HepG2 (cell line): ENCODE results near the gene TXNRD1. TPM values are rescaled to one million over a fixed set of nuclear protein-coding genes. Genes with fewer than 3 reads are reported as not detected.

ENCODE experiments used
- ATAC-seq: fragments of 200-7000 bp; cut with Tn5 transposase; 3 replicates; pipeline ENCODE4 v1.9.1; 2020; ENCODE audit warnings: mild to moderate bottlenecking, moderate library complexity
- BruUV-seq: library from RNA; stranded (reverse); fragments of 400-500 nt; replicated peaks from 2 replicates; lab custom pipeline; 2021; lab: Mats Ljungman, UMichigan
- CTCF ChIA-PET: fragments of 300-600 bp; formaldehyde crosslinking; extraction: SDS; loops from one replicate; lab custom pipeline; 2021; ENCODE audit warnings: low total read pairs, inconsistent platforms, low intra/inter-chr PET ratio; lab: Yijun Ruan, JAX
- POLR2A ChIA-PET: fragments of 350-600 bp; sonication (Branson Sonifier 250); formaldehyde crosslinking; loops from one replicate; lab custom pipeline; 2020; ENCODE audit warnings: antibody characterized with exemption, inconsistent platforms; lab: Yijun Ruan, JAX
- DNase-seq: peaks from one replicate; pipeline ENCODE4 v3.0.0-alpha.2; 2015; ENCODE audit warnings: low spot score
- FAIRE-seq: peaks from 3 replicates; lab custom pipeline; 2011; peaks lifted over from hg19 to GRCh38; lab: Jason Lieb, UNC
- H2AFZ ChIP-seq: one replicate; pipeline ENCODE4 v1.6.1; 2011; ENCODE audit warnings: low read length, inconsistent platforms
- H3K27ac ChIP-seq: fragments of 300-600 bp; 3 replicates; pipeline ENCODE4 v1.8.0; 2011; ENCODE audit warnings: mixed run types, mild to moderate bottlenecking, mixed read lengths, low read length, inconsistent platforms; ENCODE audit not compliant: insufficient read depth; ENCODE audit errors: extremely low read length
- H3K27me3 ChIP-seq, 2 experiments: fragments of 200-600 bp in 1 of 2; 2 replicates in 1 of 2; 3 replicates in 1 of 2; pipeline versions ENCODE4 v1.6.0 to v1.8.0; 2011; ENCODE audit warnings: low read length in 2 of 2, mild to moderate bottlenecking in 2 of 2, moderate library complexity in 2 of 2, inconsistent platforms in 1 of 2; ENCODE audit not compliant: insufficient read depth in 2 of 2, control insufficient read depth in 1 of 2
- H3K36me3 ChIP-seq, 2 experiments: fragments of 200-600 bp in 1 of 2; replicated peaks in 1 of 2; 2 replicates in 1 of 2; 3 replicates in 1 of 2; pipeline versions ENCODE4 v1.5.1 to v1.8.0; 2011; ENCODE audit warnings: low read length in 2 of 2, inconsistent platforms in 1 of 2; ENCODE audit not compliant: insufficient read depth in 2 of 2, control insufficient read depth in 1 of 2
- H3K4me1 ChIP-seq: 2 replicates; pipeline ENCODE4 v1.5.1; 2012; ENCODE audit warnings: low read length, inconsistent platforms; ENCODE audit not compliant: insufficient read depth
- H3K4me2 ChIP-seq: 2 replicates; pipeline ENCODE4 v1.6.0; 2011; ENCODE audit warnings: low read depth, low read length, inconsistent platforms
- H3K4me3 ChIP-seq, 3 experiments: fragments of 200-600 bp in 1 of 3; sonication (generic), shearing (Covaris generic) in 1 of 3; replicated peaks in 1 of 3; 2 replicates each; pipeline ENCODE4 v1.5.1; 2011 to 2016; ENCODE audit warnings: low read length in 3 of 3, inconsistent platforms in 2 of 3, low read depth in 2 of 3, mild to moderate bottlenecking in 2 of 3, control low read depth in 1 of 3, mixed read lengths in 1 of 3; ENCODE audit not compliant: insufficient read depth in 1 of 3
- H3K79me2 ChIP-seq: one replicate; pipeline ENCODE4 v1.6.1; 2011; ENCODE audit warnings: low read length, inconsistent platforms; ENCODE audit not compliant: insufficient read depth
- H3K9ac ChIP-seq: 2 replicates; pipeline ENCODE4 v1.6.0; 2011; ENCODE audit warnings: mild to moderate bottlenecking, low read depth, low read length, inconsistent platforms; ENCODE audit not compliant: insufficient read depth
- H3K9me3 ChIP-seq: 2 replicates; pipeline ENCODE4 v1.5.1; 2012; ENCODE audit warnings: mild to moderate bottlenecking, low read length
- H4K20me1 ChIP-seq: 2 replicates; pipeline ENCODE4 v1.6.0; 2011; ENCODE audit warnings: inconsistent platforms, mild to moderate bottlenecking, low read length, moderate library complexity; ENCODE audit not compliant: insufficient read depth
- AFF4 ChIP-seq: sonication (generic); formaldehyde crosslinking; IDR thresholded peaks from 2 replicates; pipeline ENCODE4 v1.4.0; 2020; ENCODE audit warnings: missing genetic modification reagents
- NFYC ChIP-seq: IDR thresholded peaks from 2 replicates; pipeline ENCODE4 v1.6.1; 2016; ENCODE audit warnings: missing genetic modification reagents, missing compliant biosample characterization
- REXO4 ChIP-seq: sonication (generic); formaldehyde crosslinking; IDR thresholded peaks from 2 replicates; pipeline ENCODE4 v1.8.0; 2022; ENCODE audit warnings: missing genetic modification reagents, mild to moderate bottlenecking, borderline replicate concordance
- SNAPC4 ChIP-seq: sonication (generic); formaldehyde crosslinking; IDR thresholded peaks from 2 replicates; pipeline ENCODE4 v1.4.0; 2020; ENCODE audit warnings: mild to moderate bottlenecking, missing genetic modification reagents
- ZNF282 ChIP-seq: fragments of 450-650 bp; IDR thresholded peaks from 2 replicates; pipeline ENCODE4 v1.6.1; 2018; ENCODE audit not compliant: partially characterized antibody
- WGBS: methylation state at CpG from one replicate; pipeline ENCODE4 v1.1.6; 2017; ENCODE audit warnings: low lambda C conversion rate; 5-methylcytosine and 5-hydroxymethylcytosine counted together
- in situ Hi-C: cut with HindIII; loops from 2 replicates; pipeline ENCODE4 v1.10.0; 2017; ENCODE audit warnings: low pct_unique_long_range_greater_than_20kb; ENCODE audit not compliant: extremely low pct_ligation_motif_present
- intact Hi-C: fragments of 100-400 bp; cut with micrococcal nuclease; formaldehyde crosslinking; loops from one replicate; pipeline ENCODE4 v1.10.0; 2022; ENCODE audit not compliant: unreplicated experiment
- polyA plus RNA-seq, 8 experiments: library from polyadenylated mRNA; depleted of rRNA in 3 of 8; stranded (reverse) in 7 of 8; unstranded in 1 of 8; fragments of >200 nt; fragmentation: Illumina TruSeq in 4 of 8; extraction: Trizol in 4 of 8; gene quantifications; 2 replicates each; pipeline versions ENCODE4 v1.2.1 to v1.2.3, GENCODE V29; 2011 to 2016; ENCODE audit warnings: low read depth in 4 of 8, missing spikeins in 1 of 8, mixed read lengths in 1 of 8; ENCODE audit not compliant: insufficient read depth in 1 of 8
- total RNA-seq, 5 experiments: library from RNA; depleted of rRNA; stranded (reverse); fragments of >200 nt; fragmentation: Illumina TruSeq; extraction: Trizol; gene quantifications; 2 replicates each; pipeline ENCODE4 v1.2.3, GENCODE V29; 2016; ENCODE audit warnings: low read depth in 1 of 5
- TF ChIP-seq, protein P1 (sequence below): IDR thresholded peaks from 2 replicates; pipeline ENCODE4 v1.6.1; 2012; ENCODE audit warnings: inconsistent platforms
- TF ChIP-seq, protein P2 (sequence below): sonication (generic); formaldehyde crosslinking; IDR thresholded peaks from 2 replicates; pipeline ENCODE4 v1.4.0; 2020; ENCODE audit warnings: missing genetic modification reagents, borderline replicate concordance

The TXNRD1 gene
- total and polyA plus RNA-seq, 2 of the 13 experiments (the other 11 are each of a cell fraction or from before 2014, with no cell fraction given) = 54.0 to 190 TPM

DNA sequence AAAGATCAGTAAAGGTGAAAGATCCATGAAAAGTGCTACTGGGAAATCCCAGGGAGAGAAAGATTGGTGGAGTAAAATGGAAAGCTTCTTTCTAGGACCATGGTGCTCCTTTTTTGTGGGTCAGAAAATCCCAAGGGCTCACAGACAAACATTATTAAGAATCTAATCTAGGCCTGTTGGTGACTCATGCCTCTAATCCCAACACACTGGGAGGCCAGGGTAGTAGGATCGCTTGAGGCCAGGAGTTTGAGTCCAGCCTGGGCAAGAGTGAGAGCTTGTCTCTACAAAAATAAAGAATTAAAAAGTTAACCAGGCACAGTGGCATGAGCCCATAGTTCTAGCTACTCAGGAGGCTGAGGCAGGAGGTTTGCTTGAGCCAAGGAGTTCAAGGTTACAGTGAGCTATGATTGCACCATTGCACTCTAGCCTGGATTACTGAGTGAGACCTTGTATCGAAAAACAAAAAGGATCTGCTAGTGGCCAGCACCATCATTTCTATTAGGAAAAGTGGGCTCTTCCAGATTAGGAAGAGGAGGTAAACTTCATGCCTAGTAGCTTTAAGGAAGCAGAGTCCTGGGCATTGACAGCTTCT, 43.0 kb downstream of the TXNRD1 start (continued):
- no peak for TF ChIP-seq AFF4 (CRISPR knock-in tag)

DNA sequence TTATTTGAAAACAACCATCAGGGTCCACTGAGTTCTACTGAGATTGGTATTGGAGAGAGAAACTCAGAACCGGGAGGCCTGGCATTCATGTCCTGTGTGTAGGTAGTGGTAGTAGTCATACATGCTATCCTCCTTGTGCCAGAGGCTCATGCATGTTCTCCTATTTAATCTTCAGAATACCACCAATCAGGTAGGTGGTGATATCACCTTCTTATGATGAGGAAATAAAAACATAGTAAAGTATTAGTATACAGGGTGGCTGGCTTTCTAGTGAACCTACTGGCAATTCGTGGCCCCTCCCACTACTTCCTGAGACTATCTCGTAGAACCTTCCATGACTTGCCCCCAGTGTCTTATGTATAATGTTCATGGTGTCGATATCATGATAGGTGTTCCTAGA, 47.4 kb downstream of the TXNRD1 start:
- Histone ChIP-seq H3K4me2 (no peak overlapping the region), H3K27ac (no peak overlapping the region), H4K20me1 (no peaks in the 10 kb centered on the region), H2AFZ (no peak overlapping the region), H3K4me1 (peaks cover 6% of the 10 kb centered on the region; the same call in 1 of the 2 replicates), H3K9me3 (no peaks in the 10 kb centered on the region), H3K4me3 (no peak overlapping the region)
- ATAC-seq (no peak), FAIRE-seq (no peak), DNase-seq (no peak)
- intact Hi-C loops = no loop called here
- WGBS = 24% methylated on average over 4 of the region's 4 CpGs
- CTCF ChIA-PET = no interaction called here
- TF ChIP-seq, protein P1, sequence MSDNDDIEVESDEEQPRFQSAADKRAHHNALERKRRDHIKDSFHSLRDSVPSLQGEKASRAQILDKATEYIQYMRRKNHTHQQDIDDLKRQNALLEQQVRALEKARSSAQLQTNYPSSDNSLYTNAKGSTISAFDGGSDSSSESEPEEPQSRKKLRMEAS = no peak
- TF ChIP-seq REXO4 (no peak), NFYC (no peak), ZNF282 (no peak), SNAPC4 (CRISPR knock-in tag) (no peak)
- TF ChIP-seq, protein P2, sequence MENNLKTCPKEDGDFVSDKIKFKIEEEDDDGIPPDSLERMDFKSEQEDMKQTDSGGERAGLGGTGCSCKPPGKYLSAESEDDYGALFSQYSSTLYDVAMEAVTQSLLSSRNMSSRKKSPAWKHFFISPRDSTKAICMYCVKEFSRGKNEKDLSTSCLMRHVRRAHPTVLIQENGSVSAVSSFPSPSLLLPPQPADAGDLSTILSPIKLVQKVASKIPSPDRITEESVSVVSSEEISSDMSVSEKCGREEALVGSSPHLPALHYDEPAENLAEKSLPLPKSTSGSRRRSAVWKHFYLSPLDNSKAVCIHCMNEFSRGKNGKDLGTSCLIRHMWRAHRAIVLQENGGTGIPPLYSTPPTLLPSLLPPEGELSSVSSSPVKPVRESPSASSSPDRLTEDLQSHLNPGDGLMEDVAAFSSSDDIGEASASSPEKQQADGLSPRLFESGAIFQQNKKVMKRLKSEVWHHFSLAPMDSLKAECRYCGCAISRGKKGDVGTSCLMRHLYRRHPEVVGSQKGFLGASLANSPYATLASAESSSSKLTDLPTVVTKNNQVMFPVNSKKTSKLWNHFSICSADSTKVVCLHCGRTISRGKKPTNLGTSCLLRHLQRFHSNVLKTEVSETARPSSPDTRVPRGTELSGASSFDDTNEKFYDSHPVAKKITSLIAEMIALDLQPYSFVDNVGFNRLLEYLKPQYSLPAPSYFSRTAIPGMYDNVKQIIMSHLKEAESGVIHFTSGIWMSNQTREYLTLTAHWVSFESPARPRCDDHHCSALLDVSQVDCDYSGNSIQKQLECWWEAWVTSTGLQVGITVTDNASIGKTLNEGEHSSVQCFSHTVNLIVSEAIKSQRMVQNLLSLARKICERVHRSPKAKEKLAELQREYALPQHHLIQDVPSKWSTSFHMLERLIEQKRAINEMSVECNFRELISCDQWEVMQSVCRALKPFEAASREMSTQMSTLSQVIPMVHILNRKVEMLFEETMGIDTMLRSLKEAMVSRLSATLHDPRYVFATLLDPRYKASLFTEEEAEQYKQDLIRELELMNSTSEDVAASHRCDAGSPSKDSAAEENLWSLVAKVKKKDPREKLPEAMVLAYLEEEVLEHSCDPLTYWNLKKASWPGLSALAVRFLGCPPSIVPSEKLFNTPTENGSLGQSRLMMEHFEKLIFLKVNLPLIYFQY (CRISPR knock-in tag) = no peak
- TF ChIP-seq, all 625 proteins: peak for 0
- Histone ChIP-seq H3K79me2 (no peaks in the 10 kb centered on the region), H3K9ac (no peak overlapping the region), H3K36me3 (no peaks in the 10 kb centered on the region), H3K27me3 (no peaks in the 10 kb centered on the region)
- POLR2A ChIA-PET = no interaction called here
- in situ Hi-C loops = no loop called here
- no TSS peak for BruUV-seq
